Measurements from ENCODE around the gene CLCN3. TPM values are rescaled to one million over a fixed set of nuclear protein-coding genes. Genes with fewer than 3 reads are reported as not detected.

Gene CLCN3
- polyA plus RNA-seq, 3 donors: 5.3 to 7.8 (median 5.4) TPM

DNA sequence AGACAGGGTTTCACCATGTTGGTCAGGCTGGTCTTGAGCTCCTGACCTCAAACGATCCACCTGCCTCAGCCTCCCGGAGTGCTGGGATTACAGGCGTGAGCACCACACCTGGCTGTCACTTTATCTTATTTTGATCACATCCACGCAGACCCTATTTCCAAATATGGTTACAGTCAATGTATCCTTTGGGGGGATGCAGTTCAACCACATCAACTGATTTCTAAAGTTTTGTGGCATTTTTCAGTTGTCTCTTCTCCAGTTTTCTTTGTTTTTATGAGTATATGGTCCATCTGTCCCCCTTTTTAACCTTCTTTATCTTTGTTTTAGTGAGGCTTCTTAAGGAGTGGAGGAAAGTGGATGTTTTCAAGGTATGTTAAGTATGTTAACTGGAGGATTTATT lies 141.5 kb downstream of the CLCN3 start:
- Histone ChIP-seq H3K27ac (ENCODE audit: low read depth in 1 of 2, low read length in 2 of 2) (no peak overlapping the region), H3K27me3 (ENCODE audit: control insufficient read depth in 2 of 2, insufficient read depth in 2 of 2, low read length in 2 of 2) (no peaks in the 10 kb centered on the region), H4K20me1 (ENCODE audit: insufficient read depth, low read length) (no peaks in the 10 kb centered on the region), H2AFZ (ENCODE audit: insufficient read depth, low read depth, low read length, poor library complexity, severe bottlenecking) (no peak overlapping the region), H3K9ac (ENCODE audit: insufficient read depth, low read length, poor library complexity, severe bottlenecking) (no peak overlapping the region), H3K4me1 (ENCODE audit: control insufficient read depth in 1 of 2, insufficient read depth in 2 of 2, low read length in 2 of 2) (peaks cover 6 to 8% of the 10 kb centered on the region in 2 donors), H3K36me3 (replicated peaks in 1 of 2; ENCODE audit: control insufficient read depth in 1 of 2, insufficient read depth in 2 of 2, low read length in 2 of 2) (no peaks in the 10 kb centered on the region), H3K4me3 (replicated peaks in 1 of 3; ENCODE audit: low read depth in 2 of 3, low read length in 3 of 3) (no peak overlapping the region), H3K4me2 (replicated peaks; ENCODE audit: extremely low read depth, low read length, poor library complexity, severe bottlenecking) (no peak overlapping the region), H3K79me2 (ENCODE audit: insufficient read depth, low read length) (peaks cover 5% of the 10 kb centered on the region), H3K9me3 (replicated peaks in 1 of 2; ENCODE audit: control insufficient read depth in 1 of 2, insufficient read depth in 1 of 2, low read length in 2 of 2) (no peaks in the 10 kb centered on the region)
- 83% methylated on average over 1 of the region's 4 CpGs for WGBS (ENCODE audit: insufficient coverage)
- Mint-ChIP-seq H3K4me1 (peaks cover 20% of the 10 kb centered on the region), H3K9me3 (peaks cover 0 to 2% (median 0%) of the 10 kb centered on the region in 7 donors), H3K36me3 (no peaks in the 10 kb centered on the region), H3K27ac (no peak overlapping the region), H3K4me3 (no peak overlapping the region), H3K27me3 (ENCODE audit: low read depth in 3 of 3) (peaks cover 3 to 5% (median 4%) of the 10 kb centered on the region in 3 donors)
- TF ChIP-seq, protein P1, sequence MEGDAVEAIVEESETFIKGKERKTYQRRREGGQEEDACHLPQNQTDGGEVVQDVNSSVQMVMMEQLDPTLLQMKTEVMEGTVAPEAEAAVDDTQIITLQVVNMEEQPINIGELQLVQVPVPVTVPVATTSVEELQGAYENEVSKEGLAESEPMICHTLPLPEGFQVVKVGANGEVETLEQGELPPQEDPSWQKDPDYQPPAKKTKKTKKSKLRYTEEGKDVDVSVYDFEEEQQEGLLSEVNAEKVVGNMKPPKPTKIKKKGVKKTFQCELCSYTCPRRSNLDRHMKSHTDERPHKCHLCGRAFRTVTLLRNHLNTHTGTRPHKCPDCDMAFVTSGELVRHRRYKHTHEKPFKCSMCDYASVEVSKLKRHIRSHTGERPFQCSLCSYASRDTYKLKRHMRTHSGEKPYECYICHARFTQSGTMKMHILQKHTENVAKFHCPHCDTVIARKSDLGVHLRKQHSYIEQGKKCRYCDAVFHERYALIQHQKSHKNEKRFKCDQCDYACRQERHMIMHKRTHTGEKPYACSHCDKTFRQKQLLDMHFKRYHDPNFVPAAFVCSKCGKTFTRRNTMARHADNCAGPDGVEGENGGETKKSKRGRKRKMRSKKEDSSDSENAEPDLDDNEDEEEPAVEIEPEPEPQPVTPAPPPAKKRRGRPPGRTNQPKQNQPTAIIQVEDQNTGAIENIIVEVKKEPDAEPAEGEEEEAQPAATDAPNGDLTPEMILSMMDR (IDR thresholded peaks at IDR 0.05): no peak
- no peak for DNase-seq
- intact Hi-C loops (cut with micrococcal nuclease): no loop called here

DNA sequence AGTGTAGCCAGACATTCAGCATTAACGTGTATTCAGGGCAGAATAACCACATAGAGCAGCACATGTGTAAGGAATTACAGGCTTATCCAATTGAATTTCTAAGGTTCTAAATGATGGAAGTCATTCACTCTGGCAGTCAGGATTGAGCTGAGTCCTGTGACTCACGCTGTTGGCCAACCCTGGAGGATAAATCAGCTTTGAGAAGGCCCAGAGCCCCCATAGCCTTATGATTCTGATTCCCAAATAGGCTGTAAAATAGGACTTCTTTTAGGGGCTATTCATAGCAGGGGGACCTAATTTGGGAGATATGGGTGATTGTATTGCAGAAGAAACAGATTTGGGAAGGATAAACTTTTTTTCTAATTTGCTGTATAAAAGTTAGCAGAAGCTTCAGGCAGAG lies 145.5 kb downstream of the CLCN3 start:
- DNase-seq: no peak
- WGBS (ENCODE audit: insufficient coverage): 100% methylated on average over 2 of the region's 2 CpGs
- Mint-ChIP-seq H3K4me1 (peaks cover 10% of the 10 kb centered on the region), H3K36me3 (no peaks in the 10 kb centered on the region), H3K27me3 (ENCODE audit: low read depth in 3 of 3) (peaks cover 0 to 5% (median 3%) of the 10 kb centered on the region in 3 donors), H3K9me3 (no peaks in the 10 kb centered on the region), H3K27ac (no peak overlapping the region), H3K4me3 (no peak overlapping the region)
- intact Hi-C loops (cut with micrococcal nuclease): no loop called here
- Histone ChIP-seq H3K27ac (ENCODE audit: low read depth in 1 of 2, low read length in 2 of 2) (no peak overlapping the region), H3K79me2 (ENCODE audit: insufficient read depth, low read length) (no peaks in the 10 kb centered on the region), H3K4me1 (ENCODE audit: control insufficient read depth in 1 of 2, insufficient read depth in 2 of 2, low read length in 2 of 2) (no peaks in the 10 kb centered on the region), H3K9me3 (replicated peaks in 1 of 2; ENCODE audit: control insufficient read depth in 1 of 2, insufficient read depth in 1 of 2, low read length in 2 of 2) (no peaks in the 10 kb centered on the region), H3K36me3 (replicated peaks in 1 of 2; ENCODE audit: control insufficient read depth in 1 of 2, insufficient read depth in 2 of 2, low read length in 2 of 2) (no peaks in the 10 kb centered on the region), H3K27me3 (ENCODE audit: control insufficient read depth in 2 of 2, insufficient read depth in 2 of 2, low read length in 2 of 2) (no peaks in the 10 kb centered on the region), H3K4me2 (replicated peaks; ENCODE audit: extremely low read depth, low read length, poor library complexity, severe bottlenecking) (no peak overlapping the region), H4K20me1 (ENCODE audit: insufficient read depth, low read length) (no peaks in the 10 kb centered on the region), H2AFZ (ENCODE audit: insufficient read depth, low read depth, low read length, poor library complexity, severe bottlenecking) (no peak overlapping the region), H3K4me3 (replicated peaks in 1 of 3; ENCODE audit: low read depth in 2 of 3, low read length in 3 of 3) (no peak overlapping the region), H3K9ac (ENCODE audit: insufficient read depth, low read length, poor library complexity, severe bottlenecking) (no peak overlapping the region)
- TF ChIP-seq, protein P1 (IDR thresholded peaks at IDR 0.05): no peak

Data from CD14-positive monocyte (primary cell).